GM12878 (cell line): Measurements from ENCODE around the gene ESRRG. TPM values are rescaled to one million over a fixed set of nuclear protein-coding genes. Genes with fewer than 3 reads are reported as not detected.

Experiments
- BCL11A ChIP-seq: IDR thresholded peaks from 2 replicates; pipeline ENCODE4 v1.6.1; 2011; ENCODE audit warnings: low read depth, low read length
- CHD1 ChIP-seq: IDR thresholded peaks from 2 replicates; pipeline ENCODE4 v1.6.1; 2012; ENCODE audit warnings: low read depth, low read length, improper control_type of control experiment
- DPF2 ChIP-seq: fragments of 450-650 bp; IDR thresholded peaks from 2 replicates; pipeline ENCODE4 v1.6.1; 2017; ENCODE audit warnings: mild to moderate bottlenecking
- HCFC1 ChIP-seq: fragments of 150-350 bp; IDR thresholded peaks from 2 replicates; pipeline ENCODE4 v1.6.1; 2014; ENCODE audit warnings: low read length
- HDAC2 ChIP-seq: fragments of 200-600 bp; sonication (generic); IDR thresholded peaks from 2 replicates; pipeline ENCODE4 v1.6.1; 2017
- HDAC6 ChIP-seq: fragments of 200-600 bp; sonication (generic); IDR thresholded peaks from one replicate; pipeline ENCODE4 v1.8.0; 2017; ENCODE audit warnings: antibody characterized with exemption; ENCODE audit not compliant: unreplicated experiment
- IKZF1 ChIP-seq: fragments of 450-650 bp; conservative IDR thresholded peaks from 2 replicates; pipeline ENCODE4 v1.6.1; 2017; ENCODE audit warnings: antibody characterized with exemption, mild to moderate bottlenecking
- IKZF2 ChIP-seq, 2 experiments: fragments of 450-650 bp; IDR thresholded peaks; 2 replicates each; pipeline ENCODE4 v1.6.1; 2017; ENCODE audit warnings: mild to moderate bottlenecking in 2 of 2, moderate library complexity in 2 of 2
- IRF4 ChIP-seq: IDR thresholded peaks from 2 replicates; pipeline ENCODE4 v1.6.1; 2011; ENCODE audit warnings: low read depth, low read length
- JUND ChIP-seq: IDR thresholded peaks from 2 replicates; pipeline ENCODE4 v1.6.1; 2012; ENCODE audit warnings: low read depth, mild to moderate bottlenecking, low read length, improper control_type of control experiment, moderate library complexity
- LARP7 ChIP-seq: fragments of 450-650 bp; IDR thresholded peaks from 2 replicates; pipeline ENCODE4 v1.6.1; 2017; ENCODE audit warnings: mild to moderate bottlenecking
- MEF2A ChIP-seq: IDR thresholded peaks from 2 replicates; pipeline ENCODE4 v1.6.1; 2011; ENCODE audit warnings: low read depth, mild to moderate bottlenecking, low read length, moderate library complexity; ENCODE audit not compliant: insufficient read depth
- NFXL1 ChIP-seq: fragments of 450-650 bp; IDR thresholded peaks from 2 replicates; pipeline ENCODE4 v1.6.1; 2017; ENCODE audit warnings: antibody characterized with exemption, mild to moderate bottlenecking, borderline replicate concordance
- PRDM15 ChIP-seq: fragments of 450-650 bp; formaldehyde crosslinking; IDR thresholded peaks from 2 replicates; pipeline ENCODE4 v1.4.0; 2020; ENCODE audit warnings: mild to moderate bottlenecking, moderate library complexity
- SIX5 ChIP-seq: IDR thresholded peaks from 2 replicates; pipeline ENCODE4 v1.6.1; 2011; ENCODE audit warnings: mild to moderate bottlenecking, low read depth, low read length, moderate library complexity; ENCODE audit not compliant: severe bottlenecking
- SMAD1 ChIP-seq: fragments of 450-650 bp; IDR thresholded peaks from 2 replicates; pipeline ENCODE4 v1.6.1; 2018; ENCODE audit warnings: mild to moderate bottlenecking, low read depth; ENCODE audit not compliant: partially characterized antibody
- SRF ChIP-seq, 2 experiments: IDR thresholded peaks; 2 replicates each; pipeline ENCODE4 v1.6.1; 2011; ENCODE audit warnings: low read depth in 2 of 2, low read length in 2 of 2, mild to moderate bottlenecking in 1 of 2, moderate library complexity in 1 of 2
- STAT1 ChIP-seq: fragments of 450-650 bp; conservative IDR thresholded peaks from 2 replicates; pipeline ENCODE4 v1.6.1; 2014; ENCODE audit warnings: antibody characterized with exemption, mild to moderate bottlenecking
- TAF1 ChIP-seq: IDR thresholded peaks from 2 replicates; pipeline ENCODE4 v1.6.1; 2011; ENCODE audit warnings: mild to moderate bottlenecking, low read depth, low read length, borderline replicate concordance
- USF1 ChIP-seq: IDR thresholded peaks from 2 replicates; pipeline ENCODE4 v1.6.1; 2011; ENCODE audit warnings: borderline replicate concordance, low read depth, mild to moderate bottlenecking, moderate library complexity, mixed read lengths, low read length; ENCODE audit not compliant: insufficient read depth; ENCODE audit errors: extremely low read length
- YY1 ChIP-seq: IDR thresholded peaks from 2 replicates; pipeline ENCODE4 v1.6.1; 2011; ENCODE audit warnings: low read depth, mild to moderate bottlenecking, low read length
- ZBTB11 ChIP-seq: fragments of 450-650 bp; formaldehyde crosslinking; IDR thresholded peaks from 2 replicates; pipeline ENCODE4 v1.5.0; 2022; ENCODE audit warnings: mild to moderate bottlenecking, missing genetic modification characterization
- ZBTB33 ChIP-seq: fragments of 450-650 bp; IDR thresholded peaks from 2 replicates; pipeline ENCODE4 v1.6.1; 2017; ENCODE audit warnings: mild to moderate bottlenecking
- ZNF24 ChIP-seq: fragments of 450-650 bp; IDR thresholded peaks from 2 replicates; pipeline ENCODE4 v1.6.1; 2017; ENCODE audit warnings: antibody characterized with exemption, mild to moderate bottlenecking
- polyA plus RNA-seq, 11 experiments: library from polyadenylated mRNA; depleted of rRNA in 4 of 11; unstranded in 6 of 11; stranded (reverse) in 5 of 11; fragments of >200 nt; fragmentation: Nextera tagmentation in 4 of 11; fragmentation: Illumina TruSeq in 1 of 11; extraction: Ambion mirVana in 4 of 11; extraction: Trizol in 1 of 11; gene quantifications; 1 replicate in 1 of 11; 2 replicates in 10 of 11; pipeline versions ENCODE4 v1.2.1 to v1.2.3, GENCODE V29; 2011 to 2016; ENCODE audit warnings: inconsistent platforms in 2 of 11, missing spikeins in 2 of 11, low read depth in 1 of 11
- total RNA-seq, 4 experiments: library from RNA; depleted of rRNA in 3 of 4; stranded (reverse); fragments of >200 nt in 3 of 4; fragmentation: Illumina TruSeq in 1 of 4; extraction: Trizol in 1 of 4; gene quantifications; 2 replicates each; pipeline versions ENCODE4 v1.2.1 to v1.2.3, GENCODE V29; 2013 to 2021

ESRRG gene
- total and polyA plus RNA-seq, 10 of the 15 experiments (the other 5 are each of a cell fraction or from before 2014, with no cell fraction given), result 0.03 TPM; not detected in 9

GRCh38 chr1:216702170-216702569, 21.1 kb downstream of the ESRRG start (continued):
- TF ChIP-seq NFXL1 (no peak), SIX5 (no peak), SMAD1 (no peak), DPF2 (0 out of 2 replicates have a peak, but pooled peaks have one; percentile 49), IRF4 (0 out of 2 replicates have a peak, but pooled peaks have one; percentile 51), STAT1 (no peak), HDAC6 (no peak), SRF (IDR thresholded peaks at IDR 0.05; ENCODE audit: low read depth in 2 of 2, low read length in 2 of 2) (no peak), IKZF1 (no peak), IKZF2 (IDR thresholded peaks at IDR 0.05) (no peak), YY1 (no peak), LARP7 (no peak), HDAC2 (no peak), ZBTB11 (CRISPR knock-in tag) (no peak), ZBTB33 (no peak), MEF2A (no peak), CHD1 (no peak), JUND (no peak), HCFC1 (no peak), BCL11A (no peak), TAF1 (no peak), USF1 (no peak), ZNF24 (peak; percentile 33; the same call in 1 of the 2 replicates), PRDM15 (CRISPR knock-in tag) (no peak)
